Caki2 (cell line): Measurements from ENCODE around the gene C5orf58. TPM values are rescaled to one million over a fixed set of nuclear protein-coding genes. Genes with fewer than 3 reads are reported as not detected.
A peak's percentile ranks its signal among the peaks of the same experiment; 100 is the strongest.
"Not testable (repeated sequence)": the region's sequence is repeated elsewhere in the genome, so short reads cannot be mapped to it uniquely, and the experiment has no call there.

ENCODE experiments used
- DNase-seq: peaks from one replicate; pipeline ENCODE4 v3.0.0-alpha.2; 2015; ENCODE audit warnings: low read depth
- in situ Hi-C: cut with HindIII; loops from 2 replicates; pipeline ENCODE4 v1.10.0; 2016; ENCODE audit warnings: low sequenced_read_pairs, low pct_unique_long_range_greater_than_20kb, mixed read lengths
- total RNA-seq: library from RNA; depleted of rRNA; stranded (reverse); fragments of >200 nt; shearing (Covaris generic); gene quantifications from 2 replicates; pipeline ENCODE4 v1.2.3, GENCODE V29; 2014; ENCODE audit warnings: low replicate concordance

The C5orf58 gene
- total RNA-seq, 1 experiment from 2014 or later = not detected

GRCh38 chr5:170248931-170249227 is 16.1 kb downstream of the C5orf58 start:
- DNase-seq, in situ Hi-C loops: not testable (repeated sequence)

GRCh38 chr5:170249355-170249754 is 16.6 kb downstream of the C5orf58 start:
- in situ Hi-C loops = no loop called here
- DNase-seq = no peak

- DNase-seq = no peak
- in situ Hi-C loops = no loop called here
These were observed 18.1 kb downstream of the C5orf58 start for GRCh38 chr5:170250810-170251317.

GRCh38 chr5:170251462-170251861 is 18.7 kb downstream of the C5orf58 start:
- in situ Hi-C loops = no loop called here
- DNase-seq = no peak

- in situ Hi-C loops = no loop called here
- no peak for DNase-seq
These were observed 19.3 kb downstream of the C5orf58 start for GRCh38 chr5:170252109-170252508.

GRCh38 chr5:170252720-170253350 is 20.1 kb downstream of the C5orf58 start:
- in situ Hi-C loops = no loop called here

GRCh38 chr5:170254056-170254455 is 21.3 kb downstream of the C5orf58 start:
- DNase-seq = no peak
- in situ Hi-C loops = no loop called here

More at GRCh38 chr5:170252720-170253350, 20.1 kb downstream of the C5orf58 start:
- DNase-seq = no peak

- in situ Hi-C loops = no loop called here
- no peak for DNase-seq
These were observed 23.8 kb downstream of the C5orf58 start for GRCh38 chr5:170256571-170256970.

- DNase-seq = no peak
These were observed 24.6 kb downstream of the C5orf58 start for GRCh38 chr5:170257370-170257769.

GRCh38 chr5:170261528-170262043 is 28.8 kb downstream of the C5orf58 start:
- in situ Hi-C loops = no loop called here
- DNase-seq = no peak

More at GRCh38 chr5:170257370-170257769, 24.6 kb downstream of the C5orf58 start:
- in situ Hi-C loops = no loop called here

GRCh38 chr5:170262061-170263045 is 29.6 kb downstream of the C5orf58 start:
- no peak for DNase-seq
- in situ Hi-C loops = no loop called here

- no peak for DNase-seq
- in situ Hi-C loops = no loop called here
These were observed 31.1 kb downstream of the C5orf58 start for GRCh38 chr5:170263906-170264305.

- in situ Hi-C loops = no loop called here
- DNase-seq = no peak
These were observed 32.7 kb downstream of the C5orf58 start for GRCh38 chr5:170265522-170265921.

- DNase-seq = no peak
- in situ Hi-C loops = no loop called here
These were observed 34.0 kb downstream of the C5orf58 start for GRCh38 chr5:170266570-170267381.

GRCh38 chr5:170267431-170268152 is 34.8 kb downstream of the C5orf58 start:
- in situ Hi-C loops = no loop called here
- DNase-seq = peak; percentile 56

GRCh38 chr5:170268153-170268689 is 35.4 kb downstream of the C5orf58 start:
- in situ Hi-C loops = no loop called here
- DNase-seq = no peak

- in situ Hi-C loops = no loop called here
- no peak for DNase-seq
These were observed 36.1 kb downstream of the C5orf58 start for GRCh38 chr5:170268884-170269283.
